Cardiac fibroblast (primary cell): ENCODE measurements around the gene ETFA.

Experiments used
- DNase-seq, 2 donors: peaks; one replicate each; pipeline versions ENCODE4 v3.0.0 to v3.0.0-alpha.2; 2010; ENCODE audit warnings: low read depth in 2 of 2
- H3K4me3 ChIP-seq, 2 donors: replicated peaks in 1 of 2; 1 replicate in 1 of 2; 2 replicates in 1 of 2; pipeline ENCODE4 v1.5.1; 2011; ENCODE audit warnings: low read depth in 2 of 2, low read length in 2 of 2, mild to moderate bottlenecking in 2 of 2, moderate library complexity in 1 of 2
- CTCF ChIP-seq: IDR thresholded peaks from one replicate; pipeline ENCODE4 v1.5.1; 2011; ENCODE audit warnings: low read depth, mild to moderate bottlenecking, low read length, inconsistent platforms

Gene ETFA

GRCh38 chr15:76176487-76177085 is 134.7 kb downstream of the ETFA start:
- TF ChIP-seq CTCF = no peak
- H3K4me3 ChIP-seq = no peak overlapping the region
- DNase-seq = no peak

DNA sequence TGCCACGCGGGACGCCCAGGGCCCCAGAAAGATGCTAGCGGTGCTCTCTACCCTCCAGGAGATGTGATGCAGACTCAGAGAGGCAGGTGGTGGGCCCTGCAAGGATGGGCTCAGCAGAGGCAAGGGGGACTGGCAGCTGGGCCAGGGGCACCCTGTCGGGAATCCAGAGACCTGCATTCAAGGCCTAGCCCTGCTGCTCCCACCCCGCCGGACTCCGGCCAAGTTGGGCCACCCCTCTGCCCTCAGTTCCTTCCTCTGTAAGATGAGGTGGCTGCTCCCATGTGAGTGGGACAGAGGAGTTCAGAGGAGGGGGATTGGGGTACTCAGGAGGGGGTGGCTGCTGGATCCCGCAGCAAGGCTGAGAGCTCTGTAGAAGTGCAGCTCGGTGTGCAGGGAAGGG is 135.2 kb downstream of the ETFA start:
- no peak overlapping the region for H3K4me3 ChIP-seq
- DNase-seq = no peak
- no peak for TF ChIP-seq CTCF

DNA sequence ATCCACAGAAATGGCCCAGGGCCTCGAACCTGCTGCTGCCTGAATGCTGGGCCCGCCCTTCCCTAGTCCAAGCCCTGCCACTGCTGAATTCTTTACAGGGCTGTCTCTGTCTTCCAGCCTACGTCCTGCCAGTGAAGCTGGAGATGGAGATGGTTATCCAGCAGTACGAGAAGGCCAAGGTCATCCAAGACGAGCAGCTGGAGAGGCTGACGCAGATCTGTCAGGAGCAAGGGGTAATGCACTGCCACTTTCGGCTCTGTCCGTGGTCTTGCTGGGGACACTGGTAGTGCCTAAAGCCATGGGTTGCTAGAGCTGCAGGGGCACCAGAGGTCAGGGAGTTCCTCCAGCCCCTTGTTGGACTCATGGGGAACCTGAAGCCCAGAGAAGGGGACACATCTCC is 135.8 kb downstream of the ETFA start:
- no peak overlapping the region for H3K4me3 ChIP-seq
- no peak for TF ChIP-seq CTCF
- no peak for DNase-seq

DNA sequence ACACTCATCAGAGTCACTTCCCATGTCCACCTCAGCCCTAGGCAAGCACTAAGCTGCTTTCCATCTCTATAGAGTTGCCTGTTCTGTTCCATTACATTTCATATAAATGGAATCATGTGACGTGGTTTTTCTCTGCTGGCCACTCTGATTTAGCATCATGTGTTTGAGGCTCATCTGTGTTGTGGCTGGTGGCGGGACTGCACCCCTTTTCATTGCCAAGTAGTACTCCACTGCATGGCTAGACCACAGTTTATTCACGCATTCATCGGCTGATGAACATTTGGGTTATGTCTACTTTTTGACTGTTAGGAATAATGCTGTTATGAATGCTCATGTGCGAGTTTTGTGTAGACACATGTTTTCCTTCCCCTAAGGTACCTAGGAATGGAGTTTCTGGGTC is 136.6 kb downstream of the ETFA start:
- no peak for DNase-seq
- TF ChIP-seq CTCF = no peak
- no peak overlapping the region for H3K4me3 ChIP-seq

- no peak for DNase-seq
- TF ChIP-seq CTCF = no peak
Measured at GRCh38 chr15:76173317-76173834, 137.9 kb downstream of the ETFA start.

DNA sequence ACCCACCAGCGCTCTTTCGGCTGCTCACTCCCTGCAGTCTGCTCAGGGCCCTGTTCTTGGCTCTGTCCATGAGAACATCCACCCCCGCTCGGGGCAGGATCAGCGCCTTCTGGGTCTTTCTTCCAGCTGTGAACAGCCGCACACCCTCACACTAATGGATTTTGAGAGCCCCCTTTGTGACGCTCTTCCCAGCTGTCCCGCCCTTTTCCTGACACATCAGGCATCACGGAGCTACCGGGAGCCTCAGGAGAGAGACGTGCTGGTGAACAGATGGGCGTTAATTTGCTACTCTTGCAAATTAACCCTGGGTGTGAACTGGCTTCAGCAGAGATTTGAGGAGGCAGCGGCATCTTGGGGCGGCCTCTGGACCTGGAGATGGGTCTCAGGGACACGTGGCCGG is 138.5 kb downstream of the ETFA start:
- no peak for TF ChIP-seq CTCF
- no peak overlapping the region for H3K4me3 ChIP-seq
- no peak for DNase-seq

More at GRCh38 chr15:76173317-76173834, 137.9 kb downstream of the ETFA start:
- H3K4me3 ChIP-seq = no peak overlapping the region
